8988T (cell line): ENCODE results near the gene DPY30.

ENCODE experiments used
- DNase-seq: peaks from one replicate; pipeline ENCODE4 v3.0.0; 2011

DPY30 gene

DNA sequence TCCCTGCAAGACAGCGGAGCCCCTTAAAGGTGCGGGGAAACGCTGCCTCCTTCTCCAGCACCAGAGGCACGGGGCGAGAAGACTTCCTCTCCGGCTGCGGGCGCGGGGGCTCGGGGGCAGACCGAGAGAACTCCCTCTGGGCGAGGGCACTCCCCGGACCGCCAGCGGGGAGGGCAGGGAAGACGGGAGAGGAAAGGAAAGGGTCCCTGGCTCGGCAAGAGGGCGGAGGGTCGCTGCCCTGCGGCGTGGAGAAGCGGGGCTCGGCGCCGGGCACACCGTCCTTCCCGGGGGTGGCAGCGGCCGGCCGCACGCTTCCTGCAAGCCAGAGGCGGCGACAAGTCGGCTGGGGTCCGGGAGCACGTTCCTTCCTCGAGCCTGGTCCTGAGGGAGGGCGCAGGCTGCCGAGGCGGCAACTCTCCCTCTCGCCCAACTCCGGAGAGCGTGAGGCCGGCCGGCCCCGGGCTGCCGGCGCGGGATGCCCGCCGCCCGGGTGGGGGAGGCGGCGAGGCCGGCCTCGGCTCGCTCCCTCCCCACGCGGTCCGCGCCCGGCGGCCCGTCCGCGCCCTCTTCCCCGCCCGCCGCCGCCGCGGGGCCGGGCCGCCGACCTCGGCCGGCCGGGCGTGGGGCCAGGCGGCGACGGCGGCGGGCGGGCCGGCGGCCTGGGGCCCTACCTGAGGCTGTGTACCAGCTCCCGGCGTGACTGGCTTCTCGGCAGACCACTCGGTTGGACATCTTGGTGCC is 29.9 kb downstream of the DPY30 start:
- DNase-seq: peak; percentile 28

GRCh38 chr2:32008805-32009515 is 30.6 kb downstream of the DPY30 start:
- DNase-seq: no peak

- DNase-seq: no peak
Measured at GRCh38 chr2:32007121-32007391, 32.5 kb downstream of the DPY30 start.

- no peak for DNase-seq
Measured at GRCh38 chr2:32005371-32005976, 34.1 kb downstream of the DPY30 start.

DNA sequence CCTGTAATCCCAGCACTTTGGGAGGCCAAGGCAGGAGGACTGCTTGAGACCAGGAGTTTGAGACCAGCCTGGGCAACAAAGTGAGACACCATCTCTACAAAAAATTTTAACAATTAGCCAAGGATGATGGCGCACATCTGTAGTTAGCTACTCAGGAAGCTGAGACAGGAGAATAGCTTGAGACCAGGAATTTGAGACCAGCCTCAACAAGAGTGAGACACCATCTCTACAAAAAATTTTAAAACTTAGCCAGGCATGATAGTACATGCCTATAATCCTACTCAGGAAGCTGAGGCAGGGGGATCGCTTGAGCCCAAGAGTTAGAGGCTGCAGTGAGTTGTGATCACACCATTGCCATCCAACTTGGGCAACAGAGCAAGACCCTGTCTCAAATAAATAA is 35.8 kb downstream of the DPY30 start:
- DNase-seq: no peak

DNA sequence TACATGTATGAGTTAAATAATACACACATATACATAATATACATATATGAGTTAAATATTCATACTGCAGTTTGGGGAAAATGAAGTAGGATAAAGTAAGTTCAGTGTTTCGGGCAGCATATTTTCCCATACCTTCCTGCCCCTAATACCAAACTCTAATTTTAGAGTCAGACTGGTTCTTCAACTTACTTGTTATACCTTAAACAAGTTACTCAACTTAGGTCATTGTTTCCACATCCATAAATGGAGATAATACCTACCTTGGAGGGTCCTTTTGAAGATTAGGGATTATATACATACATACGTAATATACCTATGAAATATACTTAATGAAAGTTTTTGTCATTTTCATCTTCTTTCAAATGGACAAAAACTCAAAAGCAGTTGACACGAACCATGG is 37.2 kb downstream of the DPY30 start:
- DNase-seq: no peak

- DNase-seq: no peak
Measured at GRCh38 chr2:31999438-31999837, 40.2 kb downstream of the DPY30 start.

DNA sequence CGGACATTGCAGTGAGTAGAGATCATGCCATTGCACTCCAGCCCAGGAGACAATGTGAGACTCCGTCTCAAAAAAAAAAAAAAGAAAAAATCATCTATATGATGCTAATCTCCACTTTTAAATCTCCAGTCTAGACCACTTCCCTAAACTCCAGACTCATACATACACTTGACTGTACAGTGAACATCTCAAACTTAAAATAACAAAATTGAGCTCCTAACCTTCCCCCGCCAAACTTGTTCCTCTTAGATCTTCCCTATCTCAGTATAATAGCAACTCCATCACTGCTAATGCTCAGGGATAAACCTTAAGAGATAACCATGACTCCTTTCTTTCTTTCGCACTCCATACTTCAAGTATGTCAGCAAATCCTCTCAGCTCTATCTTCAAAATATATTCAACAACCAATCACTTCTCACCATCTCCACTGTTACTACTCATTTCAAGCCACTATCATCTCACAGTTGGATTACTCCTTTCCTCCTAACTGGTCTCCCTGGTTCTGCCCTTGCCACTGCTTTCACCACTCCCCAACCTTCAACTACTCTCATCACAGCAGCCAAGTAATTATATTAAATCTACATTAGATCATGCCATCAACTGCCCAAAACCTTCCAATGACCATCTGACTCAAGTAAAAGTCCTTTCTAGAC is 40.7 kb downstream of the DPY30 start:
- no peak for DNase-seq

- DNase-seq: no peak
Measured at GRCh38 chr2:31997653-31998052, 42.0 kb downstream of the DPY30 start.

- DNase-seq: no peak
Measured at GRCh38 chr2:31996571-31997150, 42.9 kb downstream of the DPY30 start.

DNA sequence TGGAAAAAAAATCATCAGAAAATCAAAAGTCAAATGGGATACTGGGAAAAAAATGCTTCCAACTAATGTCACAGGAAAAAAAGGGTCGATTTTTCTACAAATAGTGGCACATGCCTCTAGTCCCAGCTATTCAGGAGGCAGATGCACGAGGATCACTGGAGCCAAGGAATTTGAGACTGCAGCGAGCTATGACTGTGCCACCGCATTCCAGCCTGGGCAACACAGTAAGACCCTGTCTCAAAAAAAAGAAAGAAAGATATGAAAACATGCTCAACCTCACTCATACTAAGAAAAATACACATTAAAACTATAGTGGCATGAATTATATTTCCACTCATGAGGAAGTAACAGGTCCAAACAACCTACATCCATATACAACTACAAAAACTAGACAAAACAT is 46.7 kb downstream of the DPY30 start:
- DNase-seq: no peak

DNA sequence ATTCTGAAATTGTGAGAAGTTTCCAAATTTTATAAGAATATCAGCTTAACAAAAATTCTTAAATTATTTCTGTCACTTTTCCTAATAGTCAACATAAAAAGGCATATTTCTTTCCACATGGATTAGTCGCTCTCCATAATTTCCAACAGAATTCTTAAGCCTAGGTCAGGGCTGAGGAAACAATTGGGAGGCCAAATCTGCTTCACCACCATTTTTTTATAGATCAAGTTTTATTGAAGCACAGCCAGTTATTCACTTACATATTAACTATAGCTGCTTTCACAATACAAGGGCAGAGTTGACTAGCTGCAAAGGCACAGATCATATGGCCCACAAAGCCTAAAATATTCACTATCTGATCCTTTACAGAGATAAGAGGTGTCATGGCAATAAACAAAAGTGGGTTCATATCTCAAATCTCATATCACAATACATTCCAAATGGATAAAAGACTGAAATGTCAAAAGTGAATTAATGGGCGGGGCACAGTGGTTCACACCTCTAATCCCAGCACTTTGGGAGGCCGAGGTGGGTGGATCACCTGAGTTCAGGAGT is 47.5 kb downstream of the DPY30 start:
- DNase-seq: no peak

GRCh38 chr2:31989946-31990345 is 49.7 kb downstream of the DPY30 start:
- DNase-seq: no peak

- DNase-seq: no peak
Measured at GRCh38 chr2:31987454-31988220, 52.0 kb downstream of the DPY30 start.

- DNase-seq: no peak
Measured at GRCh38 chr2:31986906-31987305, 52.7 kb downstream of the DPY30 start.

DNA sequence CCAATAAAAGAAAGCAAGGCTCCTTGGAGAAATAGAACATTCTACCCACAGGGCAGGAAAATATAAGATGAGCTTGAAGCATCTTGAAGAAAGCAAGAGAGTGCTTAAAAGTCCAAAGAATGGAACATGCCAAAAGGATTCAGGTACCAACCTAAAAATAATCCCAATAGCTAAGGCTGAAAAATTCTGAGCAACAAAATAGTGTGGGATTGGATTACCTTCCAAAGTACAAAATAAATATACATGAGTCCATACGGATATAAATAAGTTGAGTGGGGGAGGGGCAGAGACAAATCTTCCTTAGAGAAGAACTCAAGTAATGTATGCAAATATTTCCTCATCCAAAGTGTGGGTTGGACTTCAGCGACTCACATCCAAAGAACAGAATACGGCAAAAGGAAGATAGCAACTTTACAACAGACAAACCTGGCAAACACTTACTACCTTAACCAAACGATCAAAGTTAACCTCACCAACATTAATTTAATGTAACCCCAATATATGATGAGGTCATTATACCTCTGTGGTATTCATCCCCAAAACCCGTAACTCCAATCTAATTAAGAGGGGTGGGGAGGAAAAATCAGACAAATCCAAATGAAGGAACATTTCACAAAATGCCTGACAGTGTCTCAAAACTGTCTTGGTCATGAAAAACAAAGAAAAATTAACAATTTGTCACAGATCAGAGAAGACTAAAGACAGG is 55.7 kb downstream of the DPY30 start:
- DNase-seq: no peak

GRCh38 chr2:31980674-31981356 is 58.8 kb downstream of the DPY30 start:
- DNase-seq: no peak

DNA sequence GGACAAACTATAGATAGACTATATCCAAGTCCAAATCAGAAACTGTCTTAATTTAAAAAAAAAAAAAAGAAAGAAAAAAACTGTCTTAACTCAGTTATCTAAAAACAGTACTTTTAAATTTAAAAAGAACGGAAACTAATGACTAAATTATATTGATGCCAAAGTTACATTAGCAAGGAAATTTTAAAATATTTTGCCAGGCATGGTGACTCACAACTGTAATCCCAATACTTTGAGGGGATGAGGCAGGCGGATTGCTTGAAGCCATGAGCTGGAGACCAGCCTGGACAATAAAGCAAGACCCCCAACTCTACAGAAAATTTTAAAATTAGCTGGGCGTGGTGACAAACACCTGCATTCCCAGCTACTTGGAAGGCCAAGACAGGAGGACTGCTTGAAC is 59.6 kb downstream of the DPY30 start:
- DNase-seq: no peak

GRCh38 chr2:31979018-31979417 is 60.6 kb downstream of the DPY30 start:
- no peak for DNase-seq

GRCh38 chr2:31978436-31978835 is 61.2 kb downstream of the DPY30 start:
- DNase-seq: no peak
